GM23338 (cell line): ENCODE results near the gene RUFY1.

Experiments
- CTCF ChIP-seq, 2 experiments: fragments of 200-600 bp in 1 of 2; sonication (generic) in 1 of 2; conservative IDR thresholded peaks; 2 replicates each; pipeline versions ENCODE4 v1.5.1 to v1.6.1; 2016 to 2017; ENCODE audit warnings: antibody characterized with exemption in 2 of 2, low read depth in 2 of 2, mild to moderate bottlenecking in 2 of 2, moderate library complexity in 1 of 2
- EZH2 ChIP-seq: fragments of 200-600 bp; sonication (generic); IDR thresholded peaks from one replicate; pipeline ENCODE4 v1.8.0; 2017; ENCODE audit warnings: antibody characterized with exemption, mild to moderate bottlenecking, low read depth; ENCODE audit not compliant: unreplicated experiment
- EZH2phosphoT487 ChIP-seq: fragments of 200-600 bp; sonication (generic); IDR thresholded peaks from one replicate; pipeline ENCODE4 v1.8.1; 2018; ENCODE audit warnings: antibody characterized with exemption; ENCODE audit not compliant: unreplicated experiment
- JUNB ChIP-seq: IDR thresholded peaks from one replicate; pipeline ENCODE4 v1.6.1; 2016; ENCODE audit warnings: antibody characterized with exemption; ENCODE audit not compliant: unreplicated experiment
- NANOG ChIP-seq: IDR thresholded peaks from 2 replicates; pipeline ENCODE4 v1.6.1; 2016; ENCODE audit warnings: antibody characterized with exemption, borderline replicate concordance
- POLR2AphosphoS5 ChIP-seq: IDR thresholded peaks from 2 replicates; pipeline ENCODE4 v1.6.1; 2016; ENCODE audit warnings: antibody characterized with exemption, low read depth
- REST ChIP-seq: IDR thresholded peaks from one replicate; pipeline ENCODE4 v1.6.1; 2018; ENCODE audit warnings: antibody characterized with exemption; ENCODE audit not compliant: unreplicated experiment
- ZNF331 ChIP-seq: fragments of 250-450 bp; sonication (Bioruptor Pico); IDR thresholded peaks from 2 replicates; pipeline ENCODE4 v1.5.0; 2020; ENCODE audit warnings: low read depth, mild to moderate bottlenecking, moderate library complexity

GRCh38 chr5:179609834-179610108 lies 59.4 kb downstream of the RUFY1 start:
- TF ChIP-seq EZH2phosphoT487 = no peak
- TF ChIP-seq CTCF (conservative IDR thresholded peaks at IDR 0.05; ENCODE audit: low read depth in 2 of 2) = no peak
- no peak; the same call in 1 of the 2 replicates for TF ChIP-seq POLR2AphosphoS5
- no peak for TF ChIP-seq EZH2
- no peak for TF ChIP-seq JUNB
- no peak for TF ChIP-seq REST
- no peak for TF ChIP-seq NANOG
- no peak for TF ChIP-seq ZNF331 (CRISPR knock-in tag)
